PC-3 (cell line): ENCODE measurements around the gene F12.

ENCODE experiments used
- CTCF ChIP-seq: fragments of 300-600 bp; sonication (generic); conservative IDR thresholded peaks from 2 replicates; pipeline ENCODE4 v1.5.1; 2017; ENCODE audit warnings: antibody characterized with exemption, low read depth, mild to moderate bottlenecking, low read length
- EZH2phosphoT487 ChIP-seq: fragments of 300-600 bp; sonication (generic); IDR thresholded peaks from 2 replicates; pipeline ENCODE4 v1.6.1; 2018; ENCODE audit warnings: mild to moderate bottlenecking, antibody characterized with exemption, low read length, borderline replicate concordance

GRCh38 chr5:177367981-177368868 is 41.1 kb downstream of the F12 start:
- TF ChIP-seq EZH2phosphoT487 (no peak), CTCF (no peak)
